H4 (cell line): ENCODE data around the gene HESX1. TPM values are rescaled to one million over a fixed set of nuclear protein-coding genes. Genes with fewer than 3 reads are reported as not detected.

Source experiments
- total RNA-seq: library from RNA; depleted of rRNA; stranded (reverse); fragments of >200 nt; shearing (Covaris generic); gene quantifications from 2 replicates; pipeline ENCODE4 v1.2.3, GENCODE V29; 2014; rRNA removed

Gene HESX1
- total RNA-seq, 1 experiment from 2014 or later, result 0.37 TPM

Other genes starting within 250 kb of the HESX1 start
- gene SPATA12, start 139.3 kb downstream of the HESX1 start, total RNA-seq, result 0.14 TPM in 1 of 2 replicates, not detected in the other
- 0.55 and 0.56 TPM in 2 replicates for gene IL17RD, start 34.6 kb downstream of the HESX1 start, total RNA-seq
- 15.7 and 16.8 TPM in 2 replicates for gene APPL1, start 27.8 kb upstream of the HESX1 start, total RNA-seq
- not detected in 2 replicates for gene ASB14, start 92.7 kb upstream of the HESX1 start, total RNA-seq